ENCODE measurements around the gene REX1BD. TPM values are rescaled to one million over a fixed set of nuclear protein-coding genes. Genes with fewer than 3 reads are reported as not detected.

REX1BD gene
- total and polyA plus RNA-seq, 2 experiments from 2014 or later, result 133 to 179 TPM

DNA sequence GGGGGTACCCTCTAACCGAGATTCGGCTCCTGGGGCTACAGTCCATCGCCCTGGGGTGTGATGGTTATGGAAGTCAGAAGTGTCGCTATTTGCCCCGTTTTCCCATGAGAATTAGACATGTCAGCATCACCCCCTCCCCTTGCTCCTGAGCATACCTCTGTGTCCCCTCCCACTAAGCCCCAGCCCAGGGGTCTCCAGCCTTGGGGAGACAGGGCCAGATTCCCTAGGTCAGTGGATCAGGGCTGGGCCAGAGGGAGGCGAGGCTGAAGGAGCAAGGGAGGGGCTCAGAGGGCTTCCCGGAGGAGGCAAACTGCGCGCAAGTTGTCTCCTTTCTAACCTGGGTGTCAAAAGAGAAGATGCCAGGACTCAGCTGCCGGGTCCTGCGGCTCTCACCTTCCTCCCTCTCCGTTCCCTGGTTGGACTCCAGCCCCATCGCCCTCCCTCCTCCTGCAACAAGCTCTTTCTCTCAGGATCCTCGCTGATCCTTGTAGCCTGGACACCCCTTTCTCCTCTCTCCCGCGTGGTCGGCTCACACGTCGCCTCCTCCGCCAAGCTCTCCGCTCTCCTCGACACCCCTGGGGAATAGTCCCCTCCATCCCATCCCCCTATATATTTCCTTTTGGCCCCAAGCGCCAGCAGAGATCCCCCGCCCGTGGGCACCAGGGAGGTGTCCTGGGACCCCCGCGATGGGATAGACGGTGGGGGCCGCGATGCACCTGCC, 23.6 kb downstream of the REX1BD start:
- Histone ChIP-seq H3K4me1 (ENCODE audit: low read depth) (peaks cover 15% of the 10 kb centered on the region), H3K4me3 (peak overlapping the region; percentile 45), H3K27me3 (peaks cover 90% of the 10 kb centered on the region), H3K9me3 (ENCODE audit: low read depth) (no peaks in the 10 kb centered on the region), H3K36me3 (no peaks in the 10 kb centered on the region), H3K27ac (no peak overlapping the region)
- DNase-seq (ENCODE audit: low read depth in 1 of 2, low spot score in 1 of 2), result no peak
- TF ChIP-seq, protein P1, sequence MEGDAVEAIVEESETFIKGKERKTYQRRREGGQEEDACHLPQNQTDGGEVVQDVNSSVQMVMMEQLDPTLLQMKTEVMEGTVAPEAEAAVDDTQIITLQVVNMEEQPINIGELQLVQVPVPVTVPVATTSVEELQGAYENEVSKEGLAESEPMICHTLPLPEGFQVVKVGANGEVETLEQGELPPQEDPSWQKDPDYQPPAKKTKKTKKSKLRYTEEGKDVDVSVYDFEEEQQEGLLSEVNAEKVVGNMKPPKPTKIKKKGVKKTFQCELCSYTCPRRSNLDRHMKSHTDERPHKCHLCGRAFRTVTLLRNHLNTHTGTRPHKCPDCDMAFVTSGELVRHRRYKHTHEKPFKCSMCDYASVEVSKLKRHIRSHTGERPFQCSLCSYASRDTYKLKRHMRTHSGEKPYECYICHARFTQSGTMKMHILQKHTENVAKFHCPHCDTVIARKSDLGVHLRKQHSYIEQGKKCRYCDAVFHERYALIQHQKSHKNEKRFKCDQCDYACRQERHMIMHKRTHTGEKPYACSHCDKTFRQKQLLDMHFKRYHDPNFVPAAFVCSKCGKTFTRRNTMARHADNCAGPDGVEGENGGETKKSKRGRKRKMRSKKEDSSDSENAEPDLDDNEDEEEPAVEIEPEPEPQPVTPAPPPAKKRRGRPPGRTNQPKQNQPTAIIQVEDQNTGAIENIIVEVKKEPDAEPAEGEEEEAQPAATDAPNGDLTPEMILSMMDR (IDR thresholded peaks at IDR 0.05; ENCODE audit: low read depth, low read length), result no peak

DNA sequence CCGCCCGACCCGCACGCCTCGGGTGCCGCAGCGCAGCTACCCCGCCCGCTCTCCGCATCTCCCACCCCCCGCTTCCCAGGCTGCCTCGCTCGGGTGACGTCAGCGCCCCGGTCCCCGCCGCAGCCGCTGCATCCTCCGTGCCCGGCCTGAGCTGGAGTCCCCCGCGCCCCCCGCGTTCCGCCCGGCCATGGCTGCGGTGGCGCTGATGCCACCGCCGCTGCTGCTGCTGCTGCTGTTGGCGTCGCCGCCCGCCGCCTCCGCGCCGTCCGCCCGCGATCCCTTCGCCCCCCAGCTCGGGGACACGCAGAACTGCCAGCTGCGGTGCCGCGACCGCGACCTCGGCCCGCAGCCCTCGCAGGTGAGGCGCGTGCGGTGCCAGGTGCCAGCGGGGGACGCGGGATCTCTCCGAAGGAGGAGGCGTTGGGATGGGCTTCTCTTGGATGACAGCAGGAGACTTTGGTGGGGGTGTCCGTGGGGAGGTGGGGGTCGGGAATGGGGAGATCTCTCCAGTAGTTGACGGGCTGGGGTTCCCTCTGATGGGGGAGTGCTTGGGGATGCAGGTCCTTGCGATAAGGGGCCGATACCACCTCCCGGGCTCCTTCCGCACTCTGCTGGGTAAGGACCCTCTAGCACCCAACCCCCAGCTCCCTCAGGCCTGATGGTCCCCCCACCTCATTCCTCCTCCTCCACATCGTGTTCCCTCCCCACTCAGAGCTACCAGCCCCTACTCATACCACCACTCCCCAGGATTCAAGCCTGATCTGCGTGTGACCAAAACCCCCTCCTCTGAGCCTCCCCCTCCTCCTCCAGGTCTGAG, 24.4 kb downstream of the REX1BD start, which contains the start of gene TMEM59L:
Gene TMEM59L (plus strand): TSS at position 99 of the 817 bp plus-strand sequence. CDS start 89 bp downstream, at position 188.
- peaks cover 15% of the 10 kb centered on the region for H3K4me1 ChIP-seq (ENCODE audit: low read depth)
- H3K27me3 ChIP-seq, result peaks cover 82% of the 10 kb centered on the region
- peak in 1 of 2 donors; percentile 41 for DNase-seq (ENCODE audit: low read depth in 1 of 2, low spot score in 1 of 2)
- TF ChIP-seq, protein P1 (IDR thresholded peaks at IDR 0.05; ENCODE audit: low read depth, low read length), result no peak
- no peaks in the 10 kb centered on the region for H3K36me3 ChIP-seq
- H3K4me3 ChIP-seq, result peak within 1 kb of the TSS; percentile 45
- H3K27ac ChIP-seq, result no peak within 1 kb of the TSS
- no peaks in the 10 kb centered on the region for H3K9me3 ChIP-seq (ENCODE audit: low read depth)

DNA sequence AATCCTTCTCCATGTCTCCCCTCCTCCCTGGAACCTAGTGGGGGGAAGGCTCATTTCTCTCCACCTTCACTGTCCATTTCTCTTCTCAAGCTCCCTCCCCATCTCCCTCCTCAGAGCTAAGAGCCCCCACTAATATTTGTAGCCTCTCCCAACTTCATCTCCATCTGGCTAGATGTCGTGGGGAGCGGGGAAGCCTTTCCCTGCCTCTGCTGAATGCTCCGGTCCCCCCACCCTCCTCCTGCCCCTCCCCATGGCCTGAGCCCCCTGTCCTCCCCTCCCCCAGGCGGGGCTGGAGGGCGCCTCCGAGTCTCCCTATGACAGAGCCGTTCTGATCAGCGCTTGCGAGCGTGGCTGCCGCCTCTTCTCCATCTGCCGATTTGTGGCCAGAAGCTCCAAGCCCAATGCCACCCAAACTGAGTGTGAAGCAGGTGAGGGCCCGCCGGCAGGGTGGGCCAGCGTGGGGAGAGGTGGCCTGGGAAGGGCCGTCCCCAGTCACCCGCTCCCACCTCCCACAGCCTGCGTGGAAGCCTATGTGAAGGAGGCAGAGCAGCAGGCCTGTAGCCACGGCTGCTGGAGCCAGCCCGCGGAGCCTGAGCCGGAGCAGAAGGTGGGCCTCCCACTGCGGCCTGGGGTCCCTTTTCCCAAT, 25.1 kb downstream of the REX1BD start:
- Histone ChIP-seq H3K36me3 (no peaks in the 10 kb centered on the region), H3K9me3 (ENCODE audit: low read depth) (no peaks in the 10 kb centered on the region), H3K4me3 (no peak overlapping the region), H3K4me1 (ENCODE audit: low read depth) (peaks cover 15% of the 10 kb centered on the region), H3K27me3 (peaks cover 75% of the 10 kb centered on the region), H3K27ac (no peak overlapping the region)
- TF ChIP-seq, protein P1 (IDR thresholded peaks at IDR 0.05; ENCODE audit: low read depth, low read length), result no peak
- DNase-seq (ENCODE audit: low read depth in 1 of 2, low spot score in 1 of 2), result no peak

DNA sequence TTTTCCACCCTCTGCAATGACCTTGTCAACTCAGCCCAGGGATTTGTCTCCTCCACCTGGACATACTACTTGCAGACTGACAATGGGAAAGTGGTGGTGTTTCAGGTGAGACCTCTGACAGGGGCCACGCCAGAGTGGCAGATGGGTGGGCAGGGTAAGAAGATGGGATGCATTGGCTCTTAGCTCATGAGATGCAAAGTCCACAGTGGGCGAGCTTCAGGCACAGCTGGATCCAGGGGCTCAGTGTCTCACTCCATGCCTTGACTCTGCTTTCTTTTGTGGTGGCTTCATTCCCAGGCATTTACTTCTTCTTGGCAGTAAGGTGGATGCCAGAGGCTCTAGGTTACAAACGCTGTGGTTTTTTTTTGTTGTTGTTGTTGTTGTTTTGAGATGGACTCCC, 27.4 kb downstream of the REX1BD start:
- peaks cover 9% of the 10 kb centered on the region for H3K4me1 ChIP-seq (ENCODE audit: low read depth)
- no peaks in the 10 kb centered on the region for H3K36me3 ChIP-seq
- TF ChIP-seq, protein P1 (IDR thresholded peaks at IDR 0.05; ENCODE audit: low read depth, low read length), result no peak
- H3K27ac ChIP-seq, result no peak overlapping the region
- no peaks in the 10 kb centered on the region for H3K9me3 ChIP-seq (ENCODE audit: low read depth)
- peaks cover 55% of the 10 kb centered on the region for H3K27me3 ChIP-seq
- no peak overlapping the region for H3K4me3 ChIP-seq
- no peak for DNase-seq (ENCODE audit: low read depth in 1 of 2, low spot score in 1 of 2)

DNA sequence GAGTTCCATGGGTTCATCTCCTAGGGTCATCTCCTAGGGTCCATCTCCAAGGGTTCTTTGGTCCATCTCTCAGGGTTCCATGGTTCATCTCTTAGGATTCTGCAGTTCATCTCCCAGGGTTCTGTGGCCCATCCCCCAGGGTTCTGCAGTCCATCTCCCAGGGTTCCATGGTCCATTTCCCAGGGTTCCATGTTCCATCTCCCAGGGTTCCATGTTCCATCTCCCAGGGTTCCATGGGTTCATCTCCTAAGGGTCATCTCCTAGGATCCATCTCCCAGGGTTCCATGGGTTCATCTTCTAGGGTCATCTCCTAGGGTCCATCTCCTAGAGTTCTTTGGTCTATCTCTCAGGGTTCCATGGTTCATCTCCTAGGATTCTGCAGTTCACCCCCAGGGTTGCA, 29.0 kb downstream of the REX1BD start:
- H3K4me3 ChIP-seq, result no peak overlapping the region
- no peak for DNase-seq (ENCODE audit: low read depth in 1 of 2, low spot score in 1 of 2)
- no peaks in the 10 kb centered on the region for H3K9me3 ChIP-seq (ENCODE audit: low read depth)
- H3K27ac ChIP-seq, result no peak overlapping the region
- TF ChIP-seq, protein P1 (IDR thresholded peaks at IDR 0.05; ENCODE audit: low read depth, low read length), result no peak
- peaks cover 5% of the 10 kb centered on the region for H3K4me1 ChIP-seq (ENCODE audit: low read depth)
- H3K36me3 ChIP-seq, result no peaks in the 10 kb centered on the region
- peaks cover 40% of the 10 kb centered on the region for H3K27me3 ChIP-seq
